GM19238 (cell line): ENCODE data around the gene TBXAS1.

Experiments
- DNase-seq: peaks from one replicate; pipeline ENCODE4 v3.0.0; 2011; ENCODE audit warnings: low spot score; ENCODE audit not compliant: insufficient read length

Gene TBXAS1

DNA sequence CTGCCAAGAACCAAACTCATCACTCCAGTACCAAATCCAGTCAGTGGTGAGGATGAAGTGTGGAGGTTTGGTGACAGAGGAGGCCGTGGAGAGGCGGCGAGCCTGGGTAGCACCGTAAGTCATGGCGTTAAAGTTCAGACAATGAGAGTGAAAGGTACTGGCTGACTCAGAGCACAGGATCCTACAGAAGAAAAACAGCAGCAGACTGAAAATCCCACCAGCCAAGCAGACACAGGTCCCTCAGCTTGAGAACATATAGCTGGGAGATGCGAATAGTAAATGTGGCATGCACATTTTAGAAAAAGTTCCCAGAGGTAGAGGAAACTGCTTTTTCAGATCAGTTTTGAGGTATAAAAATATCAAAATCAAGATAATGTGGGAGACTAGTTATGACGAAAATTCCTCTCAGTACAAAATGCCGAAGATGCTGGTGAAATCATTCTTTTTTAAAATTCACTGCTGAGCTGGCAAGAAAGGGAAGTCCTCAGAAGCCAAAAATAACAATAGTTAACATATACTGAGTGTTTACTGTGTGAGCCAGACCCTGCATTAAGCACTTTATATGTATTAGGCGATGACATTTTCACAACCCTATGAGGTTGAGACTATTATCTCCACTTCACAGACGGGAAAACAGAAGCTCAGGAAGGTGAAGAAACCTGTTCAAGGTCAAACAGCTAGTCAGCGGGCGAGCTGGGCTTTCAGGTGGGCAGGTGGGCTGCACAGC lies 212.8 kb downstream of the TBXAS1 start:
- no peak for DNase-seq

GRCh38 chr7:140042386-140042670 lies 213.3 kb downstream of the TBXAS1 start:
- no peak for DNase-seq

- DNase-seq, result no peak
Measured at GRCh38 chr7:140044251-140044650, 215.2 kb downstream of the TBXAS1 start.

- DNase-seq, result no peak
Measured at GRCh38 chr7:140045697-140046096, 216.6 kb downstream of the TBXAS1 start.

DNA sequence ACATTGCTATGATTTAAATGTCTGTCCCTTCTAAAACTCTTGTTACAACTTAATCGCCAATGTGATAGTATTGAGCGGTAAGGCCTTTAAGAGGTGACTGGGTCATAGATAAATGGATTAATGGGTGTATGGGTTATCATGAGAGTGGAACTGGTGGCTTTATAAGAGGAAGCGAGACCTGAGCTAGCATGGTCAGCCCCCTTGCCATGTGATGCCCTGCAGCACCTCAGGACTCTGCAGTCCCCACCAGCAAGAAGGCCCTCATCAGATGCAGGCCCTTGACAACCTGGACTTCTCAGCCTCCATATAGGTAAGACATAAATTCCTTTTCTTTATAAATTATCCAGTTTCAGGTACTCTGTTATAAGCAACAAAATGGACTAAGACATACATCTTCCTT lies 218.1 kb downstream of the TBXAS1 start:
- DNase-seq, result no peak

GRCh38 chr7:140048138-140048537 lies 219.1 kb downstream of the TBXAS1 start:
- no peak for DNase-seq

- no peak for DNase-seq
Measured at GRCh38 chr7:140048989-140049338, 219.9 kb downstream of the TBXAS1 start.

DNA sequence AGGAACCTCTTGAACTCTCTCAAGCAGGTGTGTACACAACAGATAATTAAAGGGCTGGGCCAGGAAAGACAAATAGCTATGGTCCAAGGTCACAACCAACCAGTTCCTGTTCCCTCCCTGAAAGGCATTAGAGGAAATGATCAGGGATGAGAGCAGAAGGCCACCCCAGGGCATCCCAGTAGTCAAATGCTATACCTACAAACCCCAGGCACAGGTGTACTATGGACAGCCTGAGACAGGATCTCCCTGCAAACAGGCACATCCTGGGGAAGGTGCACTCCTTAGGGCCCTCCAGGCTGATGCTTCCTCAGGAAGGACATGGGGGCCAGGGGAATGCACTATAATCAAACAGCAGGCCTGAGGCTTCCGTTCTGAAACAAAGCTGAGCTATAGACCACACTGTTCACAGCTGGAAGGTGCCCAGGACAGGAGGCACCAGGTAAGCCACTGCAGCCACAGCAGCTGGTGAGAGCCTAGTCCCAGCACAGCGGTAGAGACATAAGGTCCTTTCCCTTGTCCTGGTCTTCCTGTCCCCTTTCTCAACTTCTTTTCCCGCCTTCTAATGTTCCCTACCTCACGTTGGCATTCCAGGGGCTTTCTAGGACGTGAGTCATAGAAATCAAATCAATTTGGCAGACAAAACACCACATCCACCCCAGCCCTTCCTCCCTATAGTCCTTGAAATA lies 220.4 kb downstream of the TBXAS1 start:
- DNase-seq, result no peak

- no peak for DNase-seq
Measured at GRCh38 chr7:140050100-140050499, 221.0 kb downstream of the TBXAS1 start.

DNA sequence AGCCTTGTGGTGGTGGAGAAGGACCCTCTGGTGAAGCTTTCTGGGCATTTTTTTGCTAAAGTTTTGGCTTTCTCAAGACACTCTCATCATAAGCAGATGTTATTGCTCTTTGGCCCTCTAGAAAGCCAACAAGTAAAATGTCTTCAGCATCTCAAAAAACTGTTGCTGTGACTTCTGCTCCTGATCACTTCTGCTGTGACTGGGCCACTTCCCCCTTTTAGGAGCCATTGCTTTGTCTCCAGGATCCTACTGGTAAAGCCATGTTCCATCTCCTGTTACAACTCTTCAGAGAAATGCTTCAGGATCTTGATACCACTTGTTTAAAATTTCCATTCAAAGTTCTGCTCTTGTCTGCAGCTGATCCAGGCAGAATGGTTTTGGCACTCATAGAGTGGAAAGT lies 222.8 kb downstream of the TBXAS1 start:
- DNase-seq, result no peak

- peak; percentile 41 for DNase-seq
Measured at GRCh38 chr7:140053812-140054539, 224.9 kb downstream of the TBXAS1 start.

- no peak for DNase-seq
Measured at GRCh38 chr7:140054751-140055150, 225.7 kb downstream of the TBXAS1 start.

DNA sequence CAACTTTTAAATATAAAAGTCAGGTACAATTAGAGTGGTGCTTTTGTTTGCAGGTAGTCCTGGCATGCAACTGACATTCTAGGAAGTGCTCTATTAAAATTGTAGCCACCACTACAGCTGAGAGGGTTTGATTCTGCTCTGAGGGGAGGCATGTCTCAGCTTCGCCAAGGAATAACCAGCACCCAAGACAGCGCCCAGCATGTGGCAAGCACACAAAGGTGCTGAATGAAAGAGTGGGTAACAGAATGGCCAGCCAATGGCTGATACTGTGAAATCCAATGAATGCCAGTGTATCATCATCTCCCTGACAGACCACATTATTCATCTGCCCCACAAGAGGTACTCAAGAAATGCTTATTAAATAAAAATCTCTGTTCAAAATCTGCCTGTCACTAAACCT lies 226.8 kb downstream of the TBXAS1 start:
- DNase-seq, result no peak

GRCh38 chr7:140056431-140057142 lies 227.5 kb downstream of the TBXAS1 start:
- DNase-seq, result no peak

DNA sequence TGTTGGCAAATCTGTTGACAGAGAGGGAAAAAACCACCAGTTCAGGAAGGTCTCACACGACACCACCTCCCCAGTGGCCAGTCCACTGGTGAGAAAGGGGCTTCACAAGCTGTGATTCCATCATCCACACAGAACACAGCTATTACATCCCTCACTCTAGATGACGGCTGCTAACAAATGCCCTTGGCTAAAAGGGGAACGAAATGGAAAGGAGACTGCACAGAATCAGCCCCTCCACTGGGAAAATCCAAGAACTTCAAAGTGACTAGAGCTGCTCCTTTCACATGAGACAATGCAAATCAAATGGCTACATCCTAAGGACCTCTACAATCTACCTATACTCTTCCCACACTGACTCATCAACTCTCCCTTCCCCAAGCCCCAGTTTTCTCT lies 228.1 kb downstream of the TBXAS1 start:
- no peak for DNase-seq

- DNase-seq, result no peak
Measured at GRCh38 chr7:140058517-140058916, 229.5 kb downstream of the TBXAS1 start.

DNA sequence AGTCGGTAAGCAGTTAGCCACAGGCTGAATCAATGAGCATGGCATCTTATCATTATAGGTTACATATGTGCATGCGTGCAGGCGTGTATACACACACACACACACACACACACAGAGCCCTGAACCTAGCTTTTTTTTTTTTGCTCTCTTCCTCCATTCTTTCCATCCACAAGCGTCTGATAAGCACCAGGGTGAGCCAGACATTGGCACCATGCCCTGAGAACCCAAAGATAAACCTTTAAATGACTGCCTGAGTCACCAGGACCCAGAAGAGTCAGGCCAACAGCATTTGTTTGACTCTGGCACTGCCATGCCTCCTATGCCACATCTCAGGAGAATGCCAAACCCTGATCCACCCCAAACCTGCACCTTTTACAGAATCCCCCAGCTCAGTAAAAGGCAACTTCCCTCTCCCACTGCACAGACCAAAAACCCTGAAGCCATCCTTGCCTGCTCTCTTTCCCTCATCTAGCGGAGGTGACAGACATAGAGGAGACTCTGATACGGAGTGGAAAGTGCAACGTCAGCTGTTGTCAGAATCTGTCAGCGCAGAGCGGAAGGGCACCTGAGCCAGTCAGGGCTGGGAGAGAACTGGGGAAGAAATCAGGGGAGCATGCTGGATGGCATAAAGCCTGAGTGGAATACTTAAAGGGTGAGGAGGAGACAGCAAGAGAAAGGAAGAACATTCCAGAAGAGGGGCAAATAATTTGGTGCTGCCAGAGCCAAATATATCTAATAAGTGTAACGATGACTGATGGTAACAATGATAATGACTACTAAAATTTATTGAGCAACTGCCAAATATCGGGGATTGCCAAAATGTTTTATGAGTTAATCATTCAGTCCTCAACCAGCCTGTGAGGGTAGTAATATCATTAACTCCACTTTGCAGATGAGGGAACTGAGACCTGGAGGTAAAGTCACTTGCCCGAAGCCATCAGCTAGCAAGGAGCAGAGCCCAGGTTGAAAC lies 230.5 kb downstream of the TBXAS1 start:
- no peak for DNase-seq

GRCh38 chr7:140060243-140060630 lies 231.2 kb downstream of the TBXAS1 start:
- no peak for DNase-seq

DNA sequence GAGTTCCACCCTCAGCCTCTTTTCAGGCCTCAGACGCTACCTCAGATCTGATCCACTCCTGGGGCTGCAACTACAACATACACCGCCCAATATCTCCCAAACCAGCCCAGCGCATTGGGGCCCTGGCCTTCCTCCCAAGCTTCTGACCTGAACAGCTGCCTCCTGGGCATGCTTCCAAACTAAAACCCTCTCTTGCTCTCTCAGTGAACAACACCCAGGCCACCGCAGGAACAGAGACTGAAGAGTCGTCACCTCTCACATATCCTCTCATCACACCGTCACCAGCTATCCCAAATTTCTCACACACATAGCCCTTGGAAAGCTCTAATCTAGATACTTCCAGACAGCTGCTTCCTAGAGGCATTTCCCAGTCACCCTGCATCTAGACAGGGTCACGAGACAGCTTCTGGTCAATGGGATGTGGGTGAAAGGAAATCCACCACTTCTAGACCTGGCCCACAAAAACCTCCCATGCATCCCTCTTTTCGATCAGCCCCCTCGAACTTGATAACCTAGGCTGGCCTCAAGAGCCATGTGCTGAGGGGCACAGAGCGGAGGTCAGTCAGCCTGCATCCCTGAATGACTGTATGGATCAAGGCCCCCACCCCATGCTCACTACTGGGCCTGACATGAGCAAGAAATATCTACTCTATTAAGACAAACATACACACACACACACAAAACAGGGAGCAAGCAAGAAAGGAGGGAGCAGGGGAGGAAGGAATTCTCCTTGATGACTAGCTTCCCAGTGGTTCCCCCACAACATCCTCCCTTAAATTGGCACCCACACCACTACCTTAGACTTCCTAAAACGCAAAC lies 231.9 kb downstream of the TBXAS1 start:
- DNase-seq, result no peak

- no peak for DNase-seq
Measured at GRCh38 chr7:140061607-140061930, 232.5 kb downstream of the TBXAS1 start.
